H1 (cell line): ENCODE results near the gene LRRC28. TPM values are rescaled to one million over a fixed set of nuclear protein-coding genes. Genes with fewer than 3 reads are reported as not detected.

Experiments used
- CTCF ChIA-PET: fragments of 300-600 bp; sonication (Branson Sonifier 250); formaldehyde crosslinking; loops from one replicate; lab custom pipeline; 2021; ENCODE audit not compliant: partially characterized antibody; lab: Charles Lee
- POLR2A ChIA-PET: fragments of 300-600 bp; sonication (Branson Sonifier 250); formaldehyde crosslinking; loops from one replicate; lab custom pipeline; 2021; ENCODE audit warnings: inconsistent platforms; ENCODE audit not compliant: partially characterized antibody; lab: Charles Lee
- DNase-seq, 2 experiments: peaks; one replicate each; pipeline versions ENCODE4 v3.0.0 to v3.0.0-alpha.2; 2010 to 2022; ENCODE audit warnings: low spot score in 2 of 2, low read depth in 1 of 2, mixed read lengths in 1 of 2
- FAIRE-seq: peaks from 2 replicates; lab custom pipeline; 2011; peaks lifted over from hg19 to GRCh38; lab: Jason Lieb, UNC
- H2AFZ ChIP-seq: 2 replicates; pipeline ENCODE4 v1.8.1; 2012; ENCODE audit warnings: low read length, inconsistent platforms
- H2AK5ac ChIP-seq: 2 replicates; pipeline ENCODE4 v1.6.1; 2013; ENCODE audit warnings: low read depth, low read length
- H2BK120ac ChIP-seq: replicated peaks from 2 replicates; pipeline ENCODE3; 2013; ENCODE audit warnings: low read depth, low read length, inconsistent platforms
- H2BK12ac ChIP-seq: 2 replicates; pipeline ENCODE4 v1.6.1; 2013; ENCODE audit warnings: low read depth, low read length
- H2BK15ac ChIP-seq: 2 replicates; pipeline ENCODE4 v1.6.1; 2013; ENCODE audit warnings: low read length
- H2BK20ac ChIP-seq: 2 replicates; pipeline ENCODE4 v1.6.1; 2013; ENCODE audit warnings: low read length
- H2BK5ac ChIP-seq: 2 replicates; pipeline ENCODE4 v1.6.1; 2013; ENCODE audit warnings: low read depth, low read length
- H3K14ac ChIP-seq: 2 replicates; pipeline ENCODE4 v1.6.1; 2013; ENCODE audit warnings: inconsistent platforms; ENCODE audit not compliant: insufficient read length
- H3K18ac ChIP-seq: 2 replicates; pipeline ENCODE4 v1.6.1; 2013; ENCODE audit warnings: low read length; ENCODE audit errors: extremely low read depth
- H3K23ac ChIP-seq: 2 replicates; pipeline ENCODE4 v1.6.1; 2013; ENCODE audit warnings: inconsistent platforms; ENCODE audit not compliant: insufficient read length
- H3K23me2 ChIP-seq: 2 replicates; pipeline ENCODE4 v1.6.1; 2013; ENCODE audit warnings: low read depth, low read length
- H3K27ac ChIP-seq: 2 replicates; pipeline ENCODE4 v1.6.1; 2011; ENCODE audit warnings: low read depth, low read length, inconsistent platforms
- H3K27me3 ChIP-seq, 4 experiments: replicated peaks in 1 of 4; 1 replicate in 1 of 4; 2 replicates in 3 of 4; pipeline versions ENCODE4 v1.6.1 to v1.8.1; 2011 to 2013; ENCODE audit warnings: low read length in 3 of 4, mild to moderate bottlenecking in 3 of 4, inconsistent platforms in 2 of 4, mixed read lengths in 2 of 4, moderate library complexity in 1 of 4; ENCODE audit not compliant: control insufficient read depth in 3 of 4, insufficient read depth in 3 of 4; ENCODE audit errors: extremely low read depth in 1 of 4
- H3K36me3 ChIP-seq, 4 experiments: 2 replicates each; pipeline versions ENCODE4 v1.6.1 to v1.8.1; 2011 to 2013; ENCODE audit warnings: mild to moderate bottlenecking in 4 of 4, low read length in 3 of 4, moderate library complexity in 2 of 4, control low read depth in 1 of 4, inconsistent platforms in 1 of 4; ENCODE audit not compliant: insufficient read depth in 4 of 4, control insufficient read depth in 2 of 4
- H3K4ac ChIP-seq: replicated peaks from 2 replicates; pipeline ENCODE3; 2013; ENCODE audit warnings: low read length, low read depth, mixed read lengths, inconsistent platforms; ENCODE audit not compliant: insufficient read length
- H3K4me1 ChIP-seq, 4 experiments: replicated peaks in 1 of 4; 1 replicate in 1 of 4; 2 replicates in 3 of 4; pipeline versions ENCODE4 v1.6.1 to v1.8.1; 2011 to 2013; ENCODE audit warnings: low read length in 3 of 4, inconsistent platforms in 2 of 4, mixed read lengths in 1 of 4; ENCODE audit not compliant: insufficient read depth in 4 of 4, control insufficient read depth in 3 of 4
- H3K4me2 ChIP-seq, 2 experiments: 2 replicates each; pipeline versions ENCODE4 v1.6.1 to v1.8.1; 2011 to 2013; ENCODE audit warnings: low read depth in 2 of 2, low read length in 2 of 2, control low read depth in 1 of 2, inconsistent platforms in 1 of 2, mild to moderate bottlenecking in 1 of 2; ENCODE audit not compliant: insufficient read depth in 1 of 2
- H3K4me3 ChIP-seq, 4 experiments: fragments of 200-600, 300-600 bp in 1 of 4; sonication (generic), shearing (Covaris generic), sonication (Bioruptor Twin) in 1 of 4; 2 replicates each; pipeline versions ENCODE4 v1.5.1 to v1.8.1; 2011 to 2016; ENCODE audit warnings: low read length in 4 of 4, low read depth in 3 of 4, control low read depth in 2 of 4, inconsistent platforms in 2 of 4, mild to moderate bottlenecking in 2 of 4, mixed read lengths in 1 of 4, moderate library complexity in 1 of 4; ENCODE audit not compliant: insufficient read depth in 2 of 4; ENCODE audit errors: extremely low read depth in 1 of 4
- H3K56ac ChIP-seq: replicated peaks from 2 replicates; pipeline ENCODE3; 2013; ENCODE audit warnings: low read depth, mild to moderate bottlenecking, mixed read lengths, low read length, inconsistent platforms; ENCODE audit not compliant: insufficient read length
- H3K79me1 ChIP-seq: 2 replicates; pipeline ENCODE4 v1.6.1; 2013; ENCODE audit warnings: low read depth, low read length, control low read depth
- H3K79me2 ChIP-seq, 2 experiments: 2 replicates each; pipeline versions ENCODE4 v1.6.1 to v1.8.1; 2012 to 2013; ENCODE audit warnings: low read length in 2 of 2, mild to moderate bottlenecking in 2 of 2, inconsistent platforms in 1 of 2; ENCODE audit not compliant: insufficient read depth in 2 of 2, control insufficient read depth in 1 of 2
- H3K9ac ChIP-seq, 4 experiments: replicated peaks in 1 of 4; 1 replicate in 1 of 4; 2 replicates in 3 of 4; pipeline versions ENCODE4 v1.6.1 to v1.8.1; 2011 to 2013; ENCODE audit warnings: low read depth in 3 of 4, low read length in 3 of 4, control low read depth in 2 of 4, mild to moderate bottlenecking in 2 of 4, moderate library complexity in 2 of 4, inconsistent platforms in 1 of 4; ENCODE audit errors: extremely low read depth in 1 of 4
- H3K9me3 ChIP-seq, 2 experiments: 2 replicates each; pipeline versions ENCODE4 v1.6.1 to v1.8.1; 2012 to 2013; ENCODE audit warnings: mild to moderate bottlenecking in 2 of 2, moderate library complexity in 2 of 2, control low read depth in 1 of 2, inconsistent platforms in 1 of 2, low read depth in 1 of 2, low read length in 1 of 2, mixed read lengths in 1 of 2; ENCODE audit not compliant: insufficient read depth in 2 of 2
- H4K20me1 ChIP-seq, 2 experiments: replicated peaks in 1 of 2; 2 replicates each; pipeline versions ENCODE3 to v1.8.1; 2011 to 2013; ENCODE audit warnings: inconsistent platforms in 2 of 2, low read length in 2 of 2, mild to moderate bottlenecking in 1 of 2; ENCODE audit not compliant: insufficient read depth in 2 of 2, control insufficient read depth in 1 of 2
- H4K5ac ChIP-seq: 2 replicates; pipeline ENCODE4 v1.6.1; 2013; ENCODE audit warnings: low read length, low read depth, mixed read lengths, inconsistent platforms; ENCODE audit not compliant: insufficient read length
- H4K8ac ChIP-seq: 2 replicates; pipeline ENCODE4 v1.8.0; 2013; ENCODE audit warnings: mild to moderate bottlenecking, moderate library complexity, low read length, inconsistent platforms; ENCODE audit not compliant: insufficient read depth; ENCODE audit errors: extremely low read depth
- H4K91ac ChIP-seq: replicated peaks from 2 replicates; pipeline ENCODE3; 2013; ENCODE audit warnings: low read length, mixed read lengths, inconsistent platforms; ENCODE audit not compliant: insufficient read length
- CHD1 ChIP-seq: IDR thresholded peaks from 2 replicates; pipeline ENCODE4 v1.6.1; 2012; ENCODE audit warnings: low read depth, low read length, improper control_type of control experiment
- JUN ChIP-seq: IDR thresholded peaks from 2 replicates; pipeline ENCODE4 v1.6.1; 2011; ENCODE audit warnings: low read depth, mild to moderate bottlenecking, improper control_type of control experiment, low read length
- JUND ChIP-seq: IDR thresholded peaks from 2 replicates; pipeline ENCODE4 v1.6.1; 2011; ENCODE audit warnings: mild to moderate bottlenecking, improper control_type of control experiment, low read length
- WGBS, 2 experiments: shearing (Covaris generic) in 1 of 2; methylation state at CpG; one replicate each; pipeline versions ENCODE4 v1.1.6 to v1.1.7; 2013 to 2015; ENCODE audit warnings: low lambda C conversion rate in 2 of 2, mixed read lengths in 2 of 2, inconsistent platforms in 1 of 2, low coverage in 1 of 2, missing lambda C conversion rate in 1 of 2; ENCODE audit not compliant: insufficient replicate concordance in 2 of 2, insufficient coverage in 1 of 2, insufficient read length in 1 of 2; ENCODE audit errors: extremely low coverage in 1 of 2, missing lambda C conversion rate in 1 of 2; 5-methylcytosine and 5-hydroxymethylcytosine counted together
- polyA plus RNA-seq, 7 experiments: library from polyadenylated mRNA; depleted of rRNA in 3 of 7; stranded (reverse) in 5 of 7; unstranded in 2 of 7; fragments of >200 nt in 5 of 7; fragments of 200-250 nt in 2 of 7; gene quantifications; 1 replicate in 5 of 7; 2 replicates in 1 of 7; 4 replicates in 1 of 7; pipeline versions ENCODE4 v1.2.1 to v1.2.3, GENCODE V29; 2011 to 2013; ENCODE audit warnings: missing spikeins in 2 of 7, mixed read lengths in 2 of 7
- total RNA-seq: library from RNA; stranded (reverse); fragmentation: NEBNext Ultra II Directional; extraction: Animal tissue kit (Norgen Biotek cat#: 25700); gene quantifications from 2 replicates; pipeline ENCODE4 v1.2.1, GENCODE V29; 2021

The LRRC28 gene
- total and polyA plus RNA-seq, 2 of the 8 experiments (the other 6 are each of a cell fraction or from before 2014, with no cell fraction given): 20.2 to 23.3 TPM

GRCh38 chr15:99406716-99407487 lies 155.6 kb downstream of the LRRC28 start:
- Histone ChIP-seq H3K23ac (no peak overlapping the region), H4K8ac (no peak overlapping the region), H4K20me1 (no peaks in the 10 kb centered on the region), H2BK20ac (no peak overlapping the region), H3K4me3 (no peak overlapping the region), H3K9me3 (no peaks in the 10 kb centered on the region), H3K4me1 (peaks cover 0 to 3% (median 0%) of the 10 kb centered on the region in 4 experiments; a peak in 2 of 7 replicates), H3K79me1 (no peaks in the 10 kb centered on the region), H3K56ac (no peak overlapping the region), H2AFZ (no peak overlapping the region), H3K4ac (no peak overlapping the region), H3K27ac (no peak overlapping the region), H3K23me2 (no peaks in the 10 kb centered on the region), H3K79me2 (no peaks in the 10 kb centered on the region), H3K9ac (no peak overlapping the region), H2BK5ac (no peak overlapping the region), H2BK120ac (no peak overlapping the region), H4K5ac (no peak overlapping the region), H3K27me3 (no peaks in the 10 kb centered on the region), H2BK15ac (no peak overlapping the region), H3K36me3 (no peaks in the 10 kb centered on the region), H2AK5ac (no peak overlapping the region), H3K14ac (no peak overlapping the region), H2BK12ac (no peak overlapping the region), H3K4me2 (no peak overlapping the region), H3K18ac (no peak overlapping the region), H4K91ac (no peak overlapping the region)
- ChIA-PET POLR2A (interaction anchor here (0.7 kb wide), 1 partner anchor 296 kb away, joined by 3 read pairs; no protein-coding TSS in a partner anchor), CTCF (interaction anchor here (0.5 to 4.1 kb wide), 16 partner anchors 8 to 350 kb away, joined by 3 to 23 read pairs (median 4); no protein-coding TSS in a partner anchor)
- DNase-seq (no peak), FAIRE-seq (no peak)
- WGBS, 2 experiments: 94% methylated on average over 17 of the region's 17 CpGs; no CpG with 5 or more reads in 1 of the 2 experiments
- TF ChIP-seq CHD1 (no peak), JUND (no peak), JUN (no peak)
